ENCODE results near the gene SMYD3.

DNA sequence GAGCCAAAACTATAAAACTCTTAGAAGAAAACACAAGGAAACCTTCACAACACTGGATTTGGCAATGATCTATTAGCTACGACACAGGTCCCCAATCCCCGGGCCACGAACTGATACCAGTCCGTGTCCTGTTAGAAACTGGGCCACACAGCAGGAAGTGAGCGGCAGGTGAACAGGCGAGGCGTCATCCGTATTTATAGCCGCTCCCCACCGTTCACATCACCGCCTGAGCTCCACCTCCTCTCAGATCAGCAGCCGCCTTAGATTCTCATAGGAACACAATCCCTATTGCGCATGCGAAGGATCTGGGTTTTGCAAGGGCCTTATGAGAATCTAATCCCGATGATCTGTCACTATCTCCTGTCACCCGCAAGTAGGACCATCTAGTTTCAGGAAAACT is 47.1 kb upstream of the SMYD3 start:
- TF ChIP-seq, protein P1, sequence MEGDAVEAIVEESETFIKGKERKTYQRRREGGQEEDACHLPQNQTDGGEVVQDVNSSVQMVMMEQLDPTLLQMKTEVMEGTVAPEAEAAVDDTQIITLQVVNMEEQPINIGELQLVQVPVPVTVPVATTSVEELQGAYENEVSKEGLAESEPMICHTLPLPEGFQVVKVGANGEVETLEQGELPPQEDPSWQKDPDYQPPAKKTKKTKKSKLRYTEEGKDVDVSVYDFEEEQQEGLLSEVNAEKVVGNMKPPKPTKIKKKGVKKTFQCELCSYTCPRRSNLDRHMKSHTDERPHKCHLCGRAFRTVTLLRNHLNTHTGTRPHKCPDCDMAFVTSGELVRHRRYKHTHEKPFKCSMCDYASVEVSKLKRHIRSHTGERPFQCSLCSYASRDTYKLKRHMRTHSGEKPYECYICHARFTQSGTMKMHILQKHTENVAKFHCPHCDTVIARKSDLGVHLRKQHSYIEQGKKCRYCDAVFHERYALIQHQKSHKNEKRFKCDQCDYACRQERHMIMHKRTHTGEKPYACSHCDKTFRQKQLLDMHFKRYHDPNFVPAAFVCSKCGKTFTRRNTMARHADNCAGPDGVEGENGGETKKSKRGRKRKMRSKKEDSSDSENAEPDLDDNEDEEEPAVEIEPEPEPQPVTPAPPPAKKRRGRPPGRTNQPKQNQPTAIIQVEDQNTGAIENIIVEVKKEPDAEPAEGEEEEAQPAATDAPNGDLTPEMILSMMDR (IDR thresholded peaks at IDR 0.05), result no peak
- TF ChIP-seq POLR2A (IDR thresholded peaks at IDR 0.05), result no peak
